ENCODE results near the gene ATXN2. TPM values are rescaled to one million over a fixed set of nuclear protein-coding genes. Genes with fewer than 3 reads are reported as not detected.
"Not testable (repeated sequence)": the region's sequence is repeated elsewhere in the genome, so short reads cannot be mapped to it uniquely, and the experiment has no call there.

ATXN2 gene
- total RNA-seq, 2 experiments from 2014 or later: 38.2 to 39.3 TPM

GRCh38 chr12:111406474-111407376 is 192.4 kb downstream of the ATXN2 start:
- H3K36me3 Mint-ChIP-seq: peaks cover 2% of the 10 kb centered on the region
- DNase-seq (peak; percentile 61), ATAC-seq (no peak)
- no peaks in the 10 kb centered on the region for H3K9me3 Mint-ChIP-seq (ENCODE audit: low read depth)
- peak overlapping the region; percentile 88 for H3K4me3 Mint-ChIP-seq
- H3K27me3 Mint-ChIP-seq: peaks cover 13% of the 10 kb centered on the region
- peak overlapping the region; percentile 91 for H3K27ac Mint-ChIP-seq
- peaks cover 70% of the 10 kb centered on the region for H3K4me1 Mint-ChIP-seq
- CTCF ChIA-PET: interaction anchor here (9.4 to 22.4 kb wide), 2 partner anchors 9 to 42 kb away, joined by 61 to 950 read pairs; no protein-coding TSS in a partner anchor

GRCh38 chr12:111405859-111406473 is 193.1 kb downstream of the ATXN2 start, which contains the start of gene SH2B3:
Gene SH2B3, plus strand, starts transcription at chr12:111405923. Its CDS starts 12,223 bp downstream, at chr12:111418146.
- Mint-ChIP-seq H3K4me1 (peaks cover 63% of the 10 kb centered on the region), H3K36me3 (peaks cover 2% of the 10 kb centered on the region), H3K4me3 (peak within 1 kb of the TSS; percentile 88), H3K27ac (peak within 1 kb of the TSS; percentile 91), H3K9me3 (ENCODE audit: low read depth) (no peaks in the 10 kb centered on the region), H3K27me3 (peaks cover 15% of the 10 kb centered on the region)
- DNase-seq: peak; percentile 89
- CTCF ChIA-PET: interaction anchor here (1.5 to 22.4 kb wide), 4 partner anchors 8 to 43 kb away, joined by 4 to 950 read pairs (median 38); no protein-coding TSS in a partner anchor
- ATAC-seq: peak; percentile 53

DNA sequence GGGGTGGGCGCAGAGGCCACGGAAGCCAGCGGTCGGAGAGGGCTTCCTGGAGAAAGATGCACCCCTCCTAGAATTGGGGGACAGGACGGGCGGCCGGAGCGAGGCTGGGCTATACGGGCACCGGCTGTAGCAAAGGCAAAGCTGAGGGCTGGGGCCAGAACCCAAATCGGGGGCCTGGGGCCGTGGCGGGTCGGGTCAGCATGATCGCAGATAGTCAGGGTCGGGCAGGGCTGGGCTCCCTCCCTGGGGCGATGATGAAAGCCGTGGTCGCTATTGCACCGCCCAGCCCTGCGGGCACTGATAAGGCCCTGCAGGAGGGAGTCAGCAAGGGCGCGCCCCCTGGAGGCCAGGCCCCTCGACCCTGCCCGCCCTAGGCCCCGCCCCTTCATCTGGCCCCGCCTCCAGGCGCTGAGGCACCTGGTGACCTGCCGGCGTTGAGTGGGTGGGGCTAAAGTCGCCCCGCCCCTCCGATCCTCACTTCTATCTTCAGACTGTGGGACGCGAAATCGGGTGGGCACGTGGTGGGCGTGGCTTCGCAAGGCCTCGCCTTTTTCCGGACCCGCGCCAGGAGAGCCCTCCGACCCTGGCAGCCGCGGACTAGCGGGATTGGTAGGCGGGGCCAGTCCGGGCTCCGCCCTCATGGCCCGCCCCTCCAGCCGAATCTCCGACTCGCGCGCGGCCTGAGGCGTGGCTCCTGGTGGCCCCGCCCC is 193.8 kb downstream of the ATXN2 start:
- CTCF ChIA-PET: interaction anchor here (0.7 to 22.4 kb wide), 10 partner anchors 7 to 281 kb away, joined by 3 to 950 read pairs (median 5); partner anchors contain the start of genes ACAD10 and BRAP
- H3K36me3 Mint-ChIP-seq: peaks cover 2% of the 10 kb centered on the region
- no peaks in the 10 kb centered on the region for H3K9me3 Mint-ChIP-seq (ENCODE audit: low read depth)
- peak overlapping the region; percentile 70 for H3K4me3 Mint-ChIP-seq
- DNase-seq: peak; percentile 99
- ATAC-seq: peak; percentile 77
- H3K27ac Mint-ChIP-seq: peak overlapping the region; percentile 89
- H3K4me1 Mint-ChIP-seq: peaks cover 57% of the 10 kb centered on the region
- H3K27me3 Mint-ChIP-seq: peaks cover 20% of the 10 kb centered on the region

DNA sequence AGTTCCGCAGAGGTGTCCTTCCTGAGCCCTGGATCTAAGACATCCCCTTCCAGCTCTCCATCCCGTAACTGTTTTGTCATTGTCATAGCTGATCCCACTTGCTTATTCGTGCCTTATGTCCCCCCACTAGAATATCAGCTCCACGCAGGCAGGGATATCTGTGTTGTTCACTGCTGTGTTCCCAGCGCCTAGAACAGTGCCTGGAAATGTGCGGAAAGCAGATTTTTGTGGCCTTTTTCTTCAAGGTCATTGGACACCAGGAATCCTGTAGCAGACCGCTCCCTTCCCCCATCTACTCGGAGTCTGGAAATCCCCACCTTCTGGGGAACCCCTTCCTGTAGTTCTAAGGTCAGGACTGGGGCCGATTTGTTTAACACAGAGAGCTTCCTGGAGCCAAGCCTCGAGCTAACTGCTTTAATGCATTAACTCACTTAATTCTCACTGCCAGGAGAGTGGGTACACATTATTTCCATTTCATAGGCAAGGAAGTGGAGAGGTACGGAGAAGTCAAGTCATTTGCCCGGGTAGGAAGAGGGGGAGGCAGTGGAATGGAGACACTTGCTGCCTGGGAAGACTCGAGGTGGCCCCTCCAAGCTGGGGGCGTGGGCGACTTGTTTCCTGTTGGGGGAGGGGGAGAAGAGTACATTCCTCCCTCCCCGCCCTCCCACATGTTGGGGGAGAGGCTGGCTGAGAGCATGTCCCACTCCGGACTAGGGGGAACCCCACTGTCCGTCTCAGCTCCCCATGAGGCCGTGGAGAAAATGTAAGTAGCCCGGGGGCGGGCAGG is 194.6 kb downstream of the ATXN2 start:
- H3K27ac Mint-ChIP-seq: peak overlapping the region; percentile 81
- DNase-seq: peak; percentile 70
- CTCF ChIA-PET: interaction anchor here (0.7 to 22.4 kb wide), 13 partner anchors 7 to 281 kb away, joined by 3 to 950 read pairs (median 5); partner anchors contain the start of genes ACAD10 and BRAP
- H3K27me3 Mint-ChIP-seq: peaks cover 26% of the 10 kb centered on the region
- ATAC-seq: peak; percentile 0
- no peaks in the 10 kb centered on the region for H3K9me3 Mint-ChIP-seq (ENCODE audit: low read depth)
- H3K4me1 Mint-ChIP-seq: peaks cover 56% of the 10 kb centered on the region
- H3K36me3 Mint-ChIP-seq: peaks cover 4% of the 10 kb centered on the region
- H3K4me3 Mint-ChIP-seq: peak overlapping the region; percentile 70

GRCh38 chr12:111402490-111402824 is 196.7 kb downstream of the ATXN2 start:
- not testable (repeated sequence) for H3K4me3 Mint-ChIP-seq, DNase-seq

More at GRCh38 chr12:111402490-111402824, 196.7 kb downstream of the ATXN2 start:
- peaks cover 40% of the 10 kb centered on the region for H3K27me3 Mint-ChIP-seq
- ATAC-seq; H3K9me3 Mint-ChIP-seq (ENCODE audit: low read depth); H3K36me3 Mint-ChIP-seq; H3K27ac Mint-ChIP-seq: not testable (repeated sequence)
- CTCF ChIA-PET: interaction anchor here (0.8 to 22.4 kb wide), 4 partner anchors 46 to 127 kb away, joined by 3 to 950 read pairs (median 4); no protein-coding TSS in a partner anchor
- H3K4me1 Mint-ChIP-seq: peaks cover 49% of the 10 kb centered on the region

Other genes starting within 250 kb of the ATXN2 start
- 1 to 10 TPM; 2.8 to 3.4 TPM for gene PHETA1, start 230.2 kb downstream of the ATXN2 start, total RNA-seq
- 10 to 100 TPM; 24.9 to 51.3 TPM for gene SH2B3, start 193.4 kb downstream of the ATXN2 start, total RNA-seq
- 10 to 100 TPM; 20.3 to 22.3 TPM for gene BRAP, start 86.6 kb upstream of the ATXN2 start, total RNA-seq
- 10 to 100 TPM; 24.7 to 30.3 TPM for gene ACAD10, start 86.7 kb upstream of the ATXN2 start, total RNA-seq
- under 1 TPM; 0.68 to 0.73 TPM for gene ALDH2, start 167.6 kb upstream of the ATXN2 start, total RNA-seq
- gene MAPKAPK5, start 242.9 kb upstream of the ATXN2 start, total RNA-seq: 10 to 100 TPM; 48.1 to 49.6 TPM